ENCODE measurements around the gene CLMN. TPM values are rescaled to one million over a fixed set of nuclear protein-coding genes. Genes with fewer than 3 reads are reported as not detected.

CLMN gene
- total RNA-seq, 1 donor from 2014 or later, result 8.5 TPM

- DNase-seq, result no peak
These were observed 24.8 kb upstream of the CLMN start for GRCh38 chr14:95344536-95344935.

- no peak for DNase-seq
These were observed 21.9 kb upstream of the CLMN start for GRCh38 chr14:95341564-95341963.

GRCh38 chr14:95341115-95341514 is 21.4 kb upstream of the CLMN start:
- no peak for DNase-seq

DNA sequence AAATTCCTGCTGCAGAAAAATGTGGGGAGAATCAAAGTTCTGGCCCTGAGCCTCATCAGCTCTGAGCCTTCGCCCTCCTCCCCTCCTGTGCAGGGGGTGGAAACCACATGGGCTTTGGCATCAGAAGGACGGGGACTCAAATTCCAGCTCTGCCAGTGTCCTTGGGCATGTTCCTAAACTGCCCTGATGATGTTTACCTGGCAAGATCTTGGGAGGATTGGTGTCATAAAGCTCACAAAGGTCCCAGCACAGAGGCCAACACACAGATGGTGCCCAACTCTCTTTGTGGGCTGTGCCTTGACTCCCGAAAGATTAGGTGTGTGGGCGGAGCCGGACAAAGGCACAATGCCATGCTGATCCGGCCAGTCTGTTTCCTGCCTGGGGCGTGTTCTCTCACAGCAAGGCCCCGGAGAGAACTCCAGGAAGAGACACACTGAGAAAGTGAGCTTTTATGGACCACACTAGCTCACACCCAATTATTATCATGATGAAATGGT is 20.5 kb upstream of the CLMN start:
- no peak for DNase-seq

DNA sequence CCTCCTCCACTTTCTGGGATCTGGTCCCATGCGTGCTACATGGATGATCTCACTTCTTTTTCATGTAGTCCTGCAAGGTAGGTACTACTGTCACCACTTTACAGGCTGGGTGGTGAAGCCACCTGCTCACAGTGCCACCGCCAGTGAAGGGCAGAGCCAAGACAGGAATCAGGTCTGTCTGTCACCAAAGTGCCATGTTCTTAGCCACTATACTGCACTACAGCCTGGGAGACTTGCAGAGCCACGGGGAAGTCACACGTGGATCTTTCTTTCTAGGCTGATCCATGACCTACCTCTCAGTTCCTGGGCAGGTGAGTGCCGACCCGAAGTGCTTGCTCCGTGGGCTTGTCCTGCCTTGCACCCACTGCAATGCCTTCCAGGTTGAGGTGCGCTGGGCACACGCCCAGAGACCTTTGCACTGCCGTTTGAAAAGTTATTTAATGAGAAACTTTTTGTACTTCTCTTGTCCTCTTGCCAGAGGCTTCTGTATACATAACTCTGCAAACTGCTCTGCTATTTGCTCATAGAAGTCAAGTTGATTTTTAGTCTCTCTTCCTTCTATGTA is 19.7 kb upstream of the CLMN start:
- no peak for DNase-seq

GRCh38 chr14:95338436-95338835 is 18.7 kb upstream of the CLMN start:
- no peak for DNase-seq

- no peak for DNase-seq
These were observed 17.4 kb upstream of the CLMN start for GRCh38 chr14:95337041-95337595.

GRCh38 chr14:95336192-95336760 is 16.6 kb upstream of the CLMN start:
- no peak for DNase-seq

DNA sequence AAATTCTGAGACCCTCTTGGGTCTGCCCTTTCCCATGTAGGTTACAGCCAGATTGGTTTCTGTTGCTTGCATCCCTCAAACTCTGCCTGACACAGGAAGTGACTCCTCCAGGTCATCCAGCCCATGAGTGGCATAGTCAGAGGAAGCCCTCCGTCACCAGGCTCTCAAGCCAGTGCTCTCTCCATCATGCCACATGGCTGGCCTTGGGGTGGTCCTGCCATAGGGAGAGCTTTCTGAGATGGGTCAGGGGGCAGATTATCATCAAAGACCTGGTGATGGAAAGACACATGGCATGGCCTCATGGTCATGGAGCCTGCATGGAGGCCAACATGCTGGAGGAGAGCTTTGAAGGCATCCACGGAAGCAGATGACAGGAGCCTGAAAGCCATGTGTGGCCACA is 15.4 kb upstream of the CLMN start:
- no peak for DNase-seq

GRCh38 chr14:95334044-95334443 is 14.3 kb upstream of the CLMN start:
- DNase-seq, result no peak

DNA sequence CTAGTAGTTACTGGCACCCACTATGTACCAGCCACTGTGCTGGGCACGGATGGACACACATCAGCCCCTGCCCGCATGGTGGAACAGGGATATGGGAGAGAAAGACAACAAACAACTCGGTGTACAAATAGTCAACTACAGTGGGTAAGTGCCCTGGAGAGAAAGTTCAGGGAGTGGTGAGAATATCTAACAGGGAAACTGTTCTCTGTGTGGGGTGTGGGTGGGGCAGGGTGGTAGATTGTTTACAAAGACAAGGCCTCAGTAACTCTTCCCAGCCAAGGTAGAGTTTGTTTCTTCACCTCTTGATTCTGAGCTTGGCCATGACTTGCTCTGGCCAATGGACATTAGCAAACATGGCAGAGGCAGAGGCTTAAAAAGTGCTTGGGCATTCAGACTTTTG is 12.9 kb upstream of the CLMN start:
- no peak for DNase-seq

- DNase-seq, result no peak
These were observed 12.2 kb upstream of the CLMN start for GRCh38 chr14:95331708-95332408.

DNA sequence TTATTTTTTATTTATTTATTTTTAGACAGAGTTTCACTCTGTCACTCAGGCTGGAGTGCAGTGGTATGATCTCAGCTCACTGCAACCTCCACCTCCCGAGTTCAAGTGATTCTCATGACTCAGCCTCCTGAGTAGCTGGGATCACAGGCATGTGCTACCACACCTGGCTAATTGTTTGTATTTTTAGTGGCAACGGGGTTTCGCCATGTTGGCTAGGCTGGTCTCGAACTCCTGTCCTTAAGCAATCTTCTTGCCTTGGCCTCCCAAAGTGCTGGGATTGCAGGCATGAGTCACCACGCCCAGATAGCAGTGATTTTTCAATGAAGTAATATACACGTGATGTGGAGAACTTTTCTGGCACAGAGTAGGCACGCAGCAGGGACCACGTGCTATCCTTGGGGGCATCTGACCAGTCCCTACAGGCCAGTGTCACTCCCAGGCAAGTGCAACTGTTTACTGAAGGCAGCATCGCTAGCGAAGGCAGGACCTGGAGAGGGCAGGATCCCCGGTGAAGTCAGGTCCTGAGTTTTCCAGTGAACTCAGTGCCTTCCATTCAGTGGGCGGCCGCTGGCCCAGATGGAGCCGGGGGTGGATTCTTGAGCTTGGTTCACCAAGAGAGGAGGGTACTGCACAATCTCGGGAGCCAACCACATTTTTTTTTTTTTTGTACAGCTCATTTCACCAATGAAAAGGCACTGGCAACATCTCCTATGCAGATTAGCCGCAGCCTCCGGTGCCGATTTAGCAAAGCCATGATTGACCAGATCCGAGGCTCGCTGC is 11.1 kb upstream of the CLMN start:
- no peak for DNase-seq

- DNase-seq, result no peak
These were observed 10.2 kb upstream of the CLMN start for GRCh38 chr14:95329941-95330340.

- DNase-seq, result no peak
These were observed 9.2 kb upstream of the CLMN start for GRCh38 chr14:95328729-95329503.

DNA sequence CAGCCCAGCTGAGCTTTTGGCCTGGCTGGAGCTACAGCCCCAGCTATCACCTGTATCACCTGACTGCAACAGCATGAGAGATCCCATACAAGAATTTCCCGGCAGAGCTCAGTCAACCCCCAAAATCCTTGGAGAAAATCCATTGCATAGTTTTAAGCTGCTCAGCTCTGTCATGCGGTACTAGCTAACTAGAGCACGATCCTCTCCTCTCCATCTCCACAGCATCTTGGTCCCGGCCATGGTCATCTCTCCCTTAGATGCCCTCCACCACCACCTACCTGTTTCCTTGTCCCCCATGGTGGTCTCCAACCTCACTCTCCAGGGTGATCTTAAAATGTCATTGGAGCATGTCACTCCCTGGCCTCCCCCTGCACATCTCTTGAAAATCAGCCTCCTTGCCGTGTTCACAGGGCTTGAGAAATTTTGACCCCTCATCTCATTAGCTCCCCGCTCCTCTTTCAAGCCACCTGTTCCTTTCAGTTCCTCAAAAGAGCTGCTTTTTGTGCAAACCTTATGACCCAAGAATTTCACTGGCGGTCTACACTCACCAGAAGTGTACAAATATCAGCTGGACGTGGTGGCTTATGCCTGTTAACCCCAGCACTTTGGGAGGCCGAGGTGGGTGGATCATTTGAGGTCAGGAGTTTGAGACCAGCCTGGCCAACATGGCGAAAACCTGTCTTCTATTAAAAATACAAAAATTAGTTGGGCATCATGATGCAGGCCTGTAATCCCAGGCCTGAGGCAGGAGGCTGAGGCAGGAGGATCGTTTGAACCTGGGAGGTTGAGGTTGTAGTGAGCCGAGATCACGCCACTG is 8.1 kb upstream of the CLMN start:
- DNase-seq, result no peak

DNA sequence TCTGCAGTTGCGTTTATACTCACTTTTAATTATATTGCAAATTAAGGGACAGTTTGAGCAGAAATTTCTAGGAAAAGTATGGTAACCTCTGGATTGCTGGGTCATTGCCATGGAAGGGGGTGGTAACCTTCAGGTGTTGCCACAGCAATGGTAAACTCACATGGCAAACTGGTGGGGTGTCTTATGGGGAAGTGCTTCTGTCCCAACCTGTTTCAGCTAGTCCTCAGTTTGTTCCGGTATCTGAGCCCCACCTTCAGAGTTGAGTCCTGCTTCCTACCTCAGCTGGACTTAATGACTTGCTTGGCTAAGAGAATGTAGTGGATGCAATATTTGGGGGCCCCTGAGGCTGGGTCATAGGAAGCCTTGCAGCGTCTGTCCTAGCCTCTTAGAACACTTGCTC is 7.3 kb upstream of the CLMN start:
- DNase-seq, result no peak

GRCh38 chr14:95323917-95324316 is 4.2 kb upstream of the CLMN start:
- DNase-seq, result no peak

DNA sequence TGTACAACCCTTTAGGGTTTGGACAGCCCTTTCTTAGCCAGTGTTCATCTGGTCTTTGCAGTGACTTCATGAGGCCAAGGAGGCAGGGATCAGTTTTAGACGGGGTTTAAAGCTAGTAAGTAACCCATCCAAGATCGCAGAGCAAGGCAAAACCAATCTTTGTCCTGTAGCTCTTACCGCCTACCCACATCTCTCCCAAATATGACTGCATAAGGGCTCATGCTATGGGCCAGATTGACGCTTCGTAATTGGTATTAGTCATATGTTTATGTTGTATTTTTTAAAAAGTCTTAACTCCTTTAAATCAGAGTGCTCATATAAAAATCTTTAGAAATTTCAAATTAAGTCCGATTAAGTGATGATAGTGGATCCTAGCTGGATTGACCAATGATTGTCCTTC is 3.7 kb upstream of the CLMN start:
- DNase-seq, result no peak

DNA sequence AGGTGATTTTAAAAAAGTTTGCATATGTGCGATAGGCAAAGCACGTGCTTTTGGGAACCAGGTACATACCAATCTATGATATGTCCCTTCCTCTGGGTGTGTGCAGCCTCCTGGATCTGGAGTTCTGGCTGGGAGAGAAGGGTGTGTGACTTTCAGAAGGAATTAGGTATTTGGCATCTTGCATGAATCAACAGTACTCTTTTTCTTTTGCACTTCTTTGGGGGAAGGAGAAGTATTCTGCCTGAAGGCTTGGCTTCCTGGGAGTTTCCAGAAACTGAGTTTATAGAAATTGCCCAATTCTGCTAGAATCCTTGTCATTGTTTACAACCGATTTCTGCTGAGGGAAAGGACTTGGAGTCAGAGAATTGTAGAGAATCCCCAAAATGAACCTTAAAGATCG is 2.9 kb upstream of the CLMN start:
- no peak for DNase-seq

Measured in tongue (tissue), 2 donors.